DMS114 treated with DMSO at 0.1 percent for 48 hours (cell line): Measurements from ENCODE around the gene PROZ.

Experiments
- DNase-seq: peaks from one replicate; lab custom pipeline; 2025; ENCODE audit not compliant: unreplicated experiment; lab: John Stamatoyannopoulos, UW

The PROZ gene

GRCh38 chr13:113119822-113120189, 38.6 kb upstream of the PROZ start:
- DNase-seq = no peak

- no peak for DNase-seq
These were observed 37.9 kb upstream of the PROZ start for GRCh38 chr13:113120300-113121182.

DNA sequence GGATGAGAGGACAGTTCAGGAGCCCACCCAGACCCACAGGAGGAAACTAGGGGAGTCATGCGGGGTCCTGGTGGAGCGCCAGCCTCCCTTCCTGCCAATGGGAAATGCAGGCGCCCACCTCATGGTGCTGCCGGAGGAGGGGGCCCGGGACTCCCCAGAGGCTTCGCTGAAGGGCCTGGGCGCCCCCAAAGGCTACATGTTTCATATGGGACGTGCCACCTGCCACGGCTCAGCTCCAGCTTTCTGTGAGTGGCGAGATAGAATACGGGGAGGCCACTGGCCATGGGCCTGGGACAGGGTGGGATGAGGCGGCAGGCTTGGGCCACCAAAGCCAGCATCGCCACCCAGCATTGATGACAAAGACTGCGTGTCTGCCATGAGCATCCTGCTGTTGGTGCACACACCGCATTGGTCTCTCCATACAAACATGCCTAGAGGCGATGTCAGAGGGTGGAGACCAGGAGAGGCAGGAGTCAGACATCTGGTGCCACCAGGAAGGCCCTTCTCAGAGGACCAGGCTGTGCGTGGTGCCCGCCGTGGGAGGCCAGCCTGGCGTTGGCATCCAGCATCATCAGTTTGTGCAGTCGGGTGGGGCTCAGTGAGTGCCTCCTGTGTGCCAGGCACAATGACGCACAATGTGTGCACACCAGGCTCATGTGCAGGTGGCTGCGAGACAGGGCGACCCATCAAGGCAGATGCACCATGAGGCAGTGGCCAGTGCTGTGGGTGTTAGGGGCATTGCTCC, 37.1 kb upstream of the PROZ start:
- DNase-seq = no peak

DNA sequence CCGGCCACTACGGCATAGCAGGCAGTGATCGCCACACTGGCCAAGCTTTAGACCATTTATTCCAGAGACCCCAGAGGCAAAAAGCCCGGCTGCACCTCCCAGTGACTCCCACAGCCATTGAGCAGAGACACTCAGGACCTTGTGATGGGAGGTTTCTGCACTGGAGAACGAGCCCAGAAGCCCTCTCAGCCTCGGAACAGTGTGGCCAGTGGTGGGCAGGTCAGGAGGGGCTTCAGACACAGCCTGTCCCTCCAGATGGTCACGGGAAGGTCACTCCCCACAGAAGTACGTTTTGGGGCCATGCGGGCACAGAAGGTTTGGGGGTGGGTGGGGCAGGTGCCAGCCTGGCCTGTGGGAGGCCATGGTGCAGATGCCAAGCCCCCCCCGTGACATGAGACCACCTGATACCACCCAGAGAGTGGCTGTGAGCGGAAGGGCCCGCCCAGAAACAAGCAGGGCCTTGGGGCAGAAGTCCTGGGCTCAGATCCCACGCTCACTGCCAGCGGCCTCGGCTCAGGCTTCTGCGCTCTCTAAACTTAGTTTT, 36.4 kb upstream of the PROZ start:
- no peak for DNase-seq

DNA sequence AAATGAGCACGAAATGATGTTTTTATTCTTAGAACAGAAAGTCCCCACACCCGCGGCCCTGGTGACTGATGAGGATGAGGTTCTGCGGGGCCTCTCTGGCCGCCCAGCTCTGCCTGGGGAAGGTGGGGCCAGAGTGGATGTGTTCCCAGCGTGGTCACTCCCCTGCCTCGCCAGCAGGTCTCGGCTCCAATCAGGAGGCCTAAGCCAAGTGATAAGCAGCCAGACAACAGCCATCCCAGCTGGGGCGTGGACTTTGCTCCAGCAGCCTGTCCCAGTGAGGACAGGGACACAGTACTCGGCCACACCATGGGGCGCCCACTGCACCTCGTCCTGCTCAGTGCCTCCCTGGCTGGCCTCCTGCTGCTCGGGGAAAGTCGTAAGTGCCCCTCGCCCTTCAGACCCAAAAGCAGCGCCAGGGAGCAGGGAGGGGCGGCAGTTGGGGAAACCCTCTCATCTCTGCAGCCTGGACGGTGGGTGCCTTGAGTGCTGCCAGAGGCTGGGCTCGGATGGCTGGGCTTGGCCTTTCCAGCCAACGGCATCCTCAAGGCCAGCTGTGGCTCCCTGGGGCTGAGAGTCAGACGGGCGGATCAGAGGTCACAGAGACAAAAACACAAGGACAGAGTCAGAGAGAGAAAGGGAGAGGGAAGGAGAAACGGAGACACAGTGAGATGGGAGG, 35.8 kb upstream of the PROZ start, which contains the start of gene F10:
Gene F10, plus strand, starts transcription at position 250 of the 676 bp plus-strand sequence. Its CDS starts 57 bp downstream, at position 307.
- DNase-seq = no peak

GRCh38 chr13:113123226-113124201, 34.9 kb upstream of the PROZ start:
- DNase-seq = no peak

DNA sequence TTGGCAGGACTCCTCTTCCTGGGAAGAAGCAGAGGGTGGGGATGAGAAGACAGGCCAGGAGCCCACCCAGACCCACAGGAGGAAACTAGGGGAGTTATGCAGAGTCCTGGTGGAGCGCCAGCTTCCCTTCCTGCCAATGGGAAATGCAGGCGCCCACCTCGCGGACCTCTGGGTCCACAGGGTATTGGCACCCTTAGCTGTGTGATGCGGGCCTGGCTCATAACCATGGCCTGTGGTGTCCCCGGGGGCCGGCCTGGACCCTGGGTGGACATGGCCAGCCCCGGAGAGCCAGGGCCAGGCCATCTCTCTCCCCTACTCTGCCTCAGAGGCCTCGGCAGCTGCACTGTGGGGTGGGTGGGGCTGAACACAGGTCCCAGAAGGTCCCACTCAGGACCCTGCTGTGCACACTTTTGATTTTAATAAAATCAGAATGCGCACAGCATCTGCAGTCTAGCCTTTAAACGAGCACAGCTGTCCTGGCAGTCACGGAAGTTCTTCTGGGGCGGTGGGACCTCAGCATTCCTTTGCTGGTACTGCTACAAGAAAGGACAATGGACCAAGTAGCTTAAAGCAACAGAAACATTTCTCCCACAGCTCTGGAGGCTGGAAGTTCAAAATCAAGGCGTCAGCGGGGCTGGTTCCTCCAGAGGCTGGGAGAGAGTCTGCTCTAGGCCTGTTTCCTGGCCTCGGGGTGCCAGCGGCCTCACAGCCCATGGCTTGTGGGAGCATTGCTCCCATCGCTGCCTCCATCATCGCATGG, 34.1 kb upstream of the PROZ start:
- DNase-seq = no peak

DNA sequence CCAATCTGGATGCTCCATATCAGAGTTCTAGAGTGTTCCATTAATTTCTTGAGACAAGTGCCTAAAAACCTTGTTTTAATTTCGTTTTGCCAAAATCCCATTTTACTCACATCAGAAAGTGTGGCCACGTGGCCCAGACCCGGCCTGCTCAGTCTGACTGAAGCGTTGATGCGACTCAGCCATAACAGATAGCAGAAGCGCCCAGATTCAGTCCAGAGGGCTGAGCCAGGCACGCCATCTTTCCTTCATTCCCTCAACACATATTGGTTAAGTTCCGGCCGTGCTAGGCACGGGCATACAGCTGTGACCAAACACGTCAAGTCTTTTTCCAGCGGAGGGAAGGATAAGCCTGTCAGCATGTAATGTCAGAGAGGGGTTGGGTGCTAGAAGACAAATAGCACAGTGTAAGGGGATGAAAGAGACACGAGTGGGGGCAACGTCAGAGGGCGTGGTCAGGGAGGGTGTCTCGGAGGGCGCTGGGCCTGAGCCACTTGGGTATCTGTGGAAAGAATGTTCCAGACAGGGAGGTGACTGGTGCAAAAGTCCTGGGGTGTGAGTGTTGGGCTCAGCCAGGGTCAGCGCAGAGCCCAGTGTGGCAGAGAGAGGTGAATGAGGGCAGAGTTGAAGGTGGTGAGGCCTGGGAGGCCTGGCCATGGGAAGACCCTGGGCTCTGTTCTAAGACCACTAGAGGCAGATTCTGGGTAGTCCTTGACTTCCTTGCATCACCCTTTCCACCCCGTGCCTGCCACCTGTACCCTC, 32.8 kb upstream of the PROZ start:
- DNase-seq = no peak

DNA sequence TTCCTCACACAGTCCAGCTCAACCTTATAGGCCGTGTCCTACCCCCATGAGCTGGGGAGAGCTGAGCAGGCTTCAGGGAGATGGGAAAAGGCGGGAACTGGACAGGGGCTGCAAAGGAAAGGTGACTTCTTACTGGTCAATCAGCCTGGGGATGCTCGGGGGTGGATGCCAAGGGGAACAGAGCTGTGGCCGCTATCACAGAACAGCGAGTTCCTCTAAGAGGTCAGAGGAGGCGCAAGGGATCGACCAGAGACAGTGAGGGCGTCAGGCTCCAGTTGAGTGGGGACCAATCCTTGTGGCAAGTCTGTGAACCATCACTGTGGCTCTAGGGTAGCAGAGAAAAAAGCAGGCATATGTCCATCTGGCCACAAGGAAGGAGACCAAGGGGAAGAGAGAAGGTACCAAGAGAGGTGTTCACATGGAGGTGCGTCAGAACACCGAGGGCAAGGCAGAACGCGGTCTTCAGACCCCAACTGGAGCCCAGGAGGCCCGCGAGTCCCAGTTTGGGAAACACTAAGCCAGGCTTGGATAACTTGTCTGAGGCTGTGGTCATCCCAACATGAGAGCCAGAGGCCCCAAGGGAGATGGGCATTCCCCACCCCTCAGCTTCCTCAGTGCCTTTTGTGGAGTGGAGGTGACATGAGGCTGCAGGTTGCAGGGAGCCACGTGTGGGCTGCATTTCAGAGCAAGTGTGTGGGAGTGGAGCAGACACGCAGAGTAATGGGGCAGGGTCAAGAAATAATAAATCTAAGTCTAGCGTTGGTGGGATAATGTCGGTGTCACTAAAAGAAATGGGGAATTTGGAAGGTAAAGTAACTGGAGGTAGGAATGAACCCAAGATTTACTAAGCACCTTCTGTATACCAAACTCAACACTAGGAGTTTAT, 31.9 kb upstream of the PROZ start:
- no peak for DNase-seq

DNA sequence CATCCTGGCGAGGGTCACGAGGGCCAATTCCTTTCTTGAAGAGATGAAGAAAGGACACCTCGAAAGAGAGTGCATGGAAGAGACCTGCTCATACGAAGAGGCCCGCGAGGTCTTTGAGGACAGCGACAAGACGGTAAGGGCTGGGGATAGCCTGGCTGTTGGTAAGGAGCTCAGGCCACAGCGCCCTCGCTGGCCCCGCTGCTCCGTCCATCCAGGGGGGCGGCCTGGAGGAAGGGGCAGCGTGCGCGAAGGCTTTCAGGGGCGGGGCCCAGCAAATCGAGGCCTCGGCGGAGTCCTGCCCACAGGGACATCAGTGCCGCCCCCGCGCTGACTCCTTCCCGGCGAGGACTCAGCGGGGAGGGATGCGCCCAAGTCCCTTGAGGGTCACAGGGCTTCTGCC, 29.0 kb upstream of the PROZ start:
- DNase-seq = no peak

- no peak for DNase-seq
These were observed 28.3 kb upstream of the PROZ start for GRCh38 chr13:113129921-113130750.

GRCh38 chr13:113135281-113135760, 23.1 kb upstream of the PROZ start:
- no peak for DNase-seq

GRCh38 chr13:113137691-113138298, 20.7 kb upstream of the PROZ start:
- DNase-seq = no peak

GRCh38 chr13:113138792-113139551, 19.5 kb upstream of the PROZ start:
- DNase-seq = no peak

DNA sequence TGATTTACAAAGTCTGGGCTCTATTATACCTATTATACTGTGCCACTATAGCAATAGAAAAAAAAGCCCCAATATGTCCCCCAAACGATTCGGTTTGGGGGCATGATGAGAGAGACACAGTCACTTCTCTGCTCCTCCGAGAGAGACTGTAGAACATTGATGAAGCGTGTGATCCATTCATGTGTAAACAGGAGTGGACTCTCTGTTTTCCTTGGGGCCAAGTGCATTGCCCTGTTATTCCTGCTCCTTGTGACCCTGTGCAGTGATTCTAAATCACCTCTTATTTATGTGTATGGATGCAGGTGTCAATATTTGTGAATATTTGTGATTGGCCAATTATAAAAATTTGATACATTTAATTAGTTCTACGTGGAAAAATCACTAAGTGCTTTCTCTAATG, 18.9 kb upstream of the PROZ start:
- DNase-seq = no peak
